Bronchial epithelial cell (primary cell): ENCODE results near the gene CROCC. TPM values are rescaled to one million over a fixed set of nuclear protein-coding genes. Genes with fewer than 3 reads are reported as not detected.
A peak's percentile ranks its signal among the peaks of the same experiment; 100 is the strongest.
"Not testable (repeated sequence)": the region's sequence is repeated elsewhere in the genome, so short reads cannot be mapped to it uniquely, and the experiment has no call there.

Source experiments
- DNase-seq: peaks from one replicate; pipeline ENCODE4 v3.0.0-alpha.2; 2010; ENCODE audit warnings: low read depth
- FAIRE-seq: peaks from 2 replicates; lab custom pipeline; 2011; peaks lifted over from hg19 to GRCh38; lab: Jason Lieb, UNC
- H3K27me3 ChIP-seq: 2 replicates; pipeline ENCODE4 v1.5.1; 2011; ENCODE audit warnings: low read length; ENCODE audit not compliant: control insufficient read depth, insufficient read depth
- H3K36me3 ChIP-seq: 2 replicates; pipeline ENCODE4 v1.5.1; 2011; ENCODE audit warnings: low read length; ENCODE audit not compliant: control insufficient read depth, insufficient read depth
- H3K4me3 ChIP-seq: 2 replicates; pipeline ENCODE4 v1.5.1; 2011; ENCODE audit warnings: mild to moderate bottlenecking, low read depth, low read length, control low read depth
- CTCF ChIP-seq: IDR thresholded peaks from 2 replicates; pipeline ENCODE4 v1.5.1; 2011; ENCODE audit warnings: mild to moderate bottlenecking, moderate library complexity, low read length, control low read depth, inconsistent platforms; ENCODE audit not compliant: insufficient read depth, severe bottlenecking
- total RNA-seq: library from RNA; depleted of rRNA; stranded (reverse); fragments of >200 nt; gene quantifications from 2 replicates; pipeline ENCODE4 v1.2.1, GENCODE V29; 2014

CROCC gene
- total RNA-seq, 1 donor from 2014 or later: 20.3 TPM

- not testable (repeated sequence) for H3K36me3 ChIP-seq, H3K4me3 ChIP-seq, H3K27me3 ChIP-seq, DNase-seq
- peak; percentile 4 for TF ChIP-seq CTCF
- FAIRE-seq: peak; percentile 96
These were observed 9.6 kb upstream of the CROCC start for GRCh38 chr1:16911851-16912721.

GRCh38 chr1:16912742-16913141 lies 9.0 kb upstream of the CROCC start:
- not testable (repeated sequence) for H3K27me3 ChIP-seq, H3K36me3 ChIP-seq, DNase-seq, FAIRE-seq, H3K4me3 ChIP-seq

- no peak for TF ChIP-seq CTCF
- DNase-seq: no peak
- H3K27me3 ChIP-seq: no peaks in the 10 kb centered on the region
- no peak for FAIRE-seq
- H3K36me3 ChIP-seq: no peaks in the 10 kb centered on the region
- peak overlapping the region; percentile 78 for H3K4me3 ChIP-seq
These were observed 8.4 kb upstream of the CROCC start for GRCh38 chr1:16913181-16913832.

GRCh38 chr1:16913833-16914662 lies 7.7 kb upstream of the CROCC start:
- peak; percentile 80 for DNase-seq
- no peak for TF ChIP-seq CTCF
- FAIRE-seq: no peak

GRCh38 chr1:16914928-16915626 lies 6.7 kb upstream of the CROCC start:
- FAIRE-seq, H3K27me3 ChIP-seq, H3K36me3 ChIP-seq, DNase-seq: not testable (repeated sequence)
- H3K4me3 ChIP-seq: peak overlapping the region; percentile 78

More at GRCh38 chr1:16913833-16914662, 7.7 kb upstream of the CROCC start:
- H3K4me3 ChIP-seq: peak overlapping the region; percentile 78
- no peaks in the 10 kb centered on the region for H3K36me3 ChIP-seq
- no peaks in the 10 kb centered on the region for H3K27me3 ChIP-seq

- TF ChIP-seq CTCF: no peak
- H3K36me3 ChIP-seq: no peaks in the 10 kb centered on the region
- H3K4me3 ChIP-seq: no peak overlapping the region
- DNase-seq (no peak), FAIRE-seq (no peak)
- H3K27me3 ChIP-seq: no peaks in the 10 kb centered on the region
These were observed 6.1 kb upstream of the CROCC start for GRCh38 chr1:16915627-16915973.

GRCh38 chr1:16916036-16916880 lies 5.5 kb upstream of the CROCC start:
- not testable (repeated sequence) for DNase-seq, H3K36me3 ChIP-seq, H3K27me3 ChIP-seq, FAIRE-seq, H3K4me3 ChIP-seq
